HG02943 (cell line): ENCODE measurements around the gene SEBOX.
A peak's percentile ranks its signal among the peaks of the same experiment; 100 is the strongest.

Source experiments
- ATAC-seq: cut with Tn5 transposase; IDR thresholded peaks from one replicate; pipeline ENCODE4 v1.9.1; 2021; ENCODE audit warnings: mild to moderate bottlenecking, low read depth, moderate library complexity; ENCODE audit not compliant: unreplicated experiment

Gene SEBOX

GRCh38 chr17:28369684-28370034 lies 4.7 kb upstream of the SEBOX start:
- no peak for ATAC-seq

GRCh38 chr17:28368915-28369683 lies 4.1 kb upstream of the SEBOX start:
- no peak for ATAC-seq

GRCh38 chr17:28368306-28368831 lies 3.4 kb upstream of the SEBOX start:
- no peak for ATAC-seq

- no peak for ATAC-seq
Observed at GRCh38 chr17:28367641-28368305, 2.8 kb upstream of the SEBOX start.

GRCh38 chr17:28366605-28367004 lies 1.6 kb upstream of the SEBOX start:
- no peak for ATAC-seq

GRCh38 chr17:28365487-28365886 lies 488 bp upstream of the SEBOX start:
- ATAC-seq: no peak

GRCh38 chr17:28363776-28364650 lies 986 bp downstream of the SEBOX start:
- no peak for ATAC-seq

- no peak for ATAC-seq
Observed at GRCh38 chr17:28363186-28363585, 1.8 kb downstream of the SEBOX start.

GRCh38 chr17:28357901-28358197 lies 7.2 kb downstream of the SEBOX start:
- ATAC-seq: no peak

- ATAC-seq: peak; percentile 94
Observed at GRCh38 chr17:28357061-28357900, 7.7 kb downstream of the SEBOX start, which contains the start of gene POLDIP2. TSS of gene POLDIP2 (minus strand) at chr17:28357527. CDS start at chr17:28357448, 79 bp downstream.

- ATAC-seq: no peak
Observed at GRCh38 chr17:28350271-28350670, 14.7 kb downstream of the SEBOX start.

- ATAC-seq: no peak
Observed at GRCh38 chr17:28348979-28349378, 16.0 kb downstream of the SEBOX start.

- no peak for ATAC-seq
Observed at GRCh38 chr17:28347261-28347891, 17.6 kb downstream of the SEBOX start.

- no peak for ATAC-seq
Observed at GRCh38 chr17:28346746-28347246, 18.2 kb downstream of the SEBOX start.

- no peak for ATAC-seq
Observed at GRCh38 chr17:28346199-28346580, 18.8 kb downstream of the SEBOX start.

GRCh38 chr17:28345419-28346198 lies 19.4 kb downstream of the SEBOX start:
- no peak for ATAC-seq

- ATAC-seq: no peak
Observed at GRCh38 chr17:28344435-28344901, 20.5 kb downstream of the SEBOX start.

- ATAC-seq: no peak
Observed at GRCh38 chr17:28344011-28344410, 21.0 kb downstream of the SEBOX start.

- ATAC-seq: no peak
Observed at GRCh38 chr17:28343491-28343932, 21.5 kb downstream of the SEBOX start.
